HepG2 (cell line): ENCODE results near the gene DLEC1.

ENCODE experiments used
- EHMT2 ChIP-seq: fragments of 200-600 bp; sonication (generic); IDR thresholded peaks from 2 replicates; pipeline ENCODE4 v1.7.0; 2017; ENCODE audit warnings: antibody characterized with exemption, low read depth, low read length, borderline replicate concordance
- KDM1A ChIP-seq: IDR thresholded peaks from 2 replicates; pipeline ENCODE4 v1.6.1; 2016; ENCODE audit warnings: missing compliant biosample characterization
- NFIC ChIP-seq: IDR thresholded peaks from 2 replicates; pipeline ENCODE4 v1.6.1; 2012; ENCODE audit warnings: mild to moderate bottlenecking, low read length, inconsistent platforms
- ZFP36 ChIP-seq: fragments of 150-350 bp; IDR thresholded peaks from 2 replicates; pipeline ENCODE4 v1.6.1; 2018; ENCODE audit warnings: borderline replicate concordance, low read length, low read depth; ENCODE audit not compliant: partially characterized antibody
- ZNF143 ChIP-seq: sonication (generic); formaldehyde crosslinking; IDR thresholded peaks from 2 replicates; pipeline ENCODE4 v1.4.0; 2020; ENCODE audit warnings: missing genetic modification reagents
- TF ChIP-seq, protein P1 (sequence below): sonication (generic); formaldehyde crosslinking; IDR thresholded peaks from 2 replicates; pipeline ENCODE4 v1.5.0; 2020; ENCODE audit warnings: mild to moderate bottlenecking, missing genetic modification reagents, moderate library complexity

- no peak for TF ChIP-seq EHMT2
- TF ChIP-seq KDM1A (CRISPR knock-in tag), result no peak
- no peak for TF ChIP-seq ZFP36
- TF ChIP-seq ZNF143 (CRISPR knock-in tag), result no peak
- TF ChIP-seq, protein P1, sequence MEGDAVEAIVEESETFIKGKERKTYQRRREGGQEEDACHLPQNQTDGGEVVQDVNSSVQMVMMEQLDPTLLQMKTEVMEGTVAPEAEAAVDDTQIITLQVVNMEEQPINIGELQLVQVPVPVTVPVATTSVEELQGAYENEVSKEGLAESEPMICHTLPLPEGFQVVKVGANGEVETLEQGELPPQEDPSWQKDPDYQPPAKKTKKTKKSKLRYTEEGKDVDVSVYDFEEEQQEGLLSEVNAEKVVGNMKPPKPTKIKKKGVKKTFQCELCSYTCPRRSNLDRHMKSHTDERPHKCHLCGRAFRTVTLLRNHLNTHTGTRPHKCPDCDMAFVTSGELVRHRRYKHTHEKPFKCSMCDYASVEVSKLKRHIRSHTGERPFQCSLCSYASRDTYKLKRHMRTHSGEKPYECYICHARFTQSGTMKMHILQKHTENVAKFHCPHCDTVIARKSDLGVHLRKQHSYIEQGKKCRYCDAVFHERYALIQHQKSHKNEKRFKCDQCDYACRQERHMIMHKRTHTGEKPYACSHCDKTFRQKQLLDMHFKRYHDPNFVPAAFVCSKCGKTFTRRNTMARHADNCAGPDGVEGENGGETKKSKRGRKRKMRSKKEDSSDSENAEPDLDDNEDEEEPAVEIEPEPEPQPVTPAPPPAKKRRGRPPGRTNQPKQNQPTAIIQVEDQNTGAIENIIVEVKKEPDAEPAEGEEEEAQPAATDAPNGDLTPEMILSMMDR (CRISPR knock-in tag), result no peak
- no peak for TF ChIP-seq NFIC
Observed at GRCh38 chr3:38021196-38021595, 17.8 kb upstream of the DLEC1 start.
